GM19043 (cell line): ENCODE measurements around the gene AFG3L2.

Experiments
- ATAC-seq: cut with Tn5 transposase; IDR thresholded peaks from one replicate; pipeline ENCODE4 v1.9.1; 2021; ENCODE audit warnings: low read depth; ENCODE audit not compliant: unreplicated experiment

Gene AFG3L2

GRCh38 chr18:12283256-12283655 is 93.8 kb downstream of the AFG3L2 start:
- ATAC-seq, result no peak

DNA sequence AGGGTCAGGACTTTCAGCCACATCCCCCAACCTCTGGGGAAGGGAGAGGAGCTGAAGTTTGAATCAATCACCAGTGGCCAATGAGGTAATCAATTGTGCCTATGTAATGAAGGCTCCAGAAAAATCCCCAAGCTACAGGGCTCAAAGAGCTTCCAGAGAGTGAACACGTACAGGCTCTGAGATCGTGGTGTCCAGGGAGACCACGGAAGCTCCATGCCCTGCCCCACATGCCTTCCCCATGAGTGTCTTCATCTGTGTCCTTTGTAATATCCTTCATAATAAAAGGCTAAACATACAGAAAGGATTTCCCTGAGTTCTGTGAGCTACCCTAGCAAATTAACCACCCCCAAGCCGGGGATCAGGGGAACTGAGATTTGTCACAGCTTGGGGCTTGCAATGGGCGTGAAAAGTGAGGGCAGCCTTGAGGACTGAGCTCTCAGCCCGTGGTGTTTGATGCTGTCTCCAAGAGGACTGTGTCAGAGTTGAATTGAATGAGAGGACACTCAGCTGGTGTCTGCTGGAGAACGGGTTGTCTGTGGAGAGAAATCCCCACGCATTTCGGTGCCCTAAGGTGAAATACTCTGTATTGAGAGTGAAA is 94.5 kb downstream of the AFG3L2 start:
- no peak for ATAC-seq

GRCh38 chr18:12281861-12282260 is 95.2 kb downstream of the AFG3L2 start:
- ATAC-seq, result no peak

- no peak for ATAC-seq
Observed at GRCh38 chr18:12279781-12280531, 97.1 kb downstream of the AFG3L2 start.
